ENCODE measurements around the gene FOLR2. TPM values are rescaled to one million over a fixed set of nuclear protein-coding genes. Genes with fewer than 3 reads are reported as not detected.
A peak's percentile ranks its signal among the peaks of the same experiment; 100 is the strongest.

The FOLR2 gene
- polyA plus RNA-seq, 3 donors: 54.7 to 63.8 (median 62.6) TPM

GRCh38 chr11:72244361-72245262 is 28.0 kb downstream of the FOLR2 start:
- H3K79me2 ChIP-seq (ENCODE audit: insufficient read depth, low read length): no peaks in the 10 kb centered on the region
- intact Hi-C loops (cut with micrococcal nuclease): loop anchor here in 1 of 2 donors (5.0 kb wide), 1 partner anchor 38 kb away; no protein-coding TSS in a partner anchor
- H3K4me2 ChIP-seq (replicated peaks; ENCODE audit: extremely low read depth, low read length, poor library complexity, severe bottlenecking): no peak overlapping the region
- H3K9me3 ChIP-seq (replicated peaks in 1 of 2; ENCODE audit: control insufficient read depth in 1 of 2, insufficient read depth in 1 of 2, low read length in 2 of 2): peaks cover 0 to 35% of the 10 kb centered on the region in 2 donors
- Mint-ChIP-seq H3K4me1 (peaks cover 34% of the 10 kb centered on the region), H3K9me3 (peaks cover 7 to 33% (median 14%) of the 10 kb centered on the region in 7 donors), H3K4me3 (peak overlapping the region in 1 of 2 donors; percentile 46), H3K27me3 (ENCODE audit: low read depth in 3 of 3) (peaks cover 46 to 54% (median 47%) of the 10 kb centered on the region in 3 donors), H3K36me3 (peaks cover 9 to 20% of the 10 kb centered on the region in 2 donors), H3K27ac (peak overlapping the region in 1 of 7 donors; percentile 4)
- no peak overlapping the region for H3K4me3 ChIP-seq (replicated peaks in 1 of 3; ENCODE audit: low read depth in 2 of 3, low read length in 3 of 3)
- H3K27me3 ChIP-seq (ENCODE audit: control insufficient read depth in 2 of 2, insufficient read depth in 2 of 2, low read length in 2 of 2): peaks cover 67 to 83% of the 10 kb centered on the region in 2 donors
- 10% methylated on average over 34 of the region's 46 CpGs for WGBS (ENCODE audit: insufficient coverage)
- H3K9ac ChIP-seq (ENCODE audit: insufficient read depth, low read length, poor library complexity, severe bottlenecking): no peak overlapping the region
- DNase-seq: no peak
- peaks cover 5% of the 10 kb centered on the region for H4K20me1 ChIP-seq (ENCODE audit: insufficient read depth, low read length)
- H2AFZ ChIP-seq (ENCODE audit: insufficient read depth, low read depth, low read length, poor library complexity, severe bottlenecking): no peak overlapping the region
- no peak for TF ChIP-seq CTCF (IDR thresholded peaks at IDR 0.05)
- no peak overlapping the region for H3K27ac ChIP-seq (ENCODE audit: low read depth in 1 of 2, low read length in 2 of 2)
- H3K4me1 ChIP-seq (ENCODE audit: control insufficient read depth in 1 of 2, insufficient read depth in 2 of 2, low read length in 2 of 2): peaks cover 11 to 22% of the 10 kb centered on the region in 2 donors
- H3K36me3 ChIP-seq (replicated peaks in 1 of 2; ENCODE audit: control insufficient read depth in 1 of 2, insufficient read depth in 2 of 2, low read length in 2 of 2): no peaks in the 10 kb centered on the region

- Histone ChIP-seq H3K27ac (ENCODE audit: low read depth in 1 of 2, low read length in 2 of 2) (no peak overlapping the region), H3K36me3 (replicated peaks in 1 of 2; ENCODE audit: control insufficient read depth in 1 of 2, insufficient read depth in 2 of 2, low read length in 2 of 2) (no peaks in the 10 kb centered on the region), H2AFZ (ENCODE audit: insufficient read depth, low read depth, low read length, poor library complexity, severe bottlenecking) (no peak overlapping the region), H3K9ac (ENCODE audit: insufficient read depth, low read length, poor library complexity, severe bottlenecking) (no peak overlapping the region), H3K27me3 (ENCODE audit: control insufficient read depth in 2 of 2, insufficient read depth in 2 of 2, low read length in 2 of 2) (peaks cover 64 to 81% of the 10 kb centered on the region in 2 donors), H3K79me2 (ENCODE audit: insufficient read depth, low read length) (no peaks in the 10 kb centered on the region), H3K4me3 (replicated peaks in 1 of 3; ENCODE audit: low read depth in 2 of 3, low read length in 3 of 3) (no peak overlapping the region), H3K4me2 (replicated peaks; ENCODE audit: extremely low read depth, low read length, poor library complexity, severe bottlenecking) (no peak overlapping the region), H3K9me3 (replicated peaks in 1 of 2; ENCODE audit: control insufficient read depth in 1 of 2, insufficient read depth in 1 of 2, low read length in 2 of 2) (peaks cover 0 to 35% of the 10 kb centered on the region in 2 donors), H3K4me1 (ENCODE audit: control insufficient read depth in 1 of 2, insufficient read depth in 2 of 2, low read length in 2 of 2) (peaks cover 7 to 14% of the 10 kb centered on the region in 2 donors), H4K20me1 (ENCODE audit: insufficient read depth, low read length) (peaks cover 2% of the 10 kb centered on the region)
- no peak for DNase-seq
- H3K9me3 Mint-ChIP-seq: peaks cover 7 to 33% (median 14%) of the 10 kb centered on the region in 7 donors
- WGBS (ENCODE audit: insufficient coverage): 21% methylated on average over 6 of the region's 19 CpGs
- H3K4me1 Mint-ChIP-seq: peaks cover 31% of the 10 kb centered on the region
- H3K27me3 Mint-ChIP-seq (ENCODE audit: low read depth in 3 of 3): peaks cover 44 to 56% (median 46%) of the 10 kb centered on the region in 3 donors
- no peak overlapping the region for H3K4me3 Mint-ChIP-seq
- no peak for TF ChIP-seq CTCF (IDR thresholded peaks at IDR 0.05)
- peaks cover 7 to 20% of the 10 kb centered on the region in 2 donors for H3K36me3 Mint-ChIP-seq
- no peak overlapping the region for H3K27ac Mint-ChIP-seq
- intact Hi-C loops (cut with micrococcal nuclease): no loop called here
Observed at GRCh38 chr11:72245263-72245816, 28.7 kb downstream of the FOLR2 start.

Data from CD14-positive monocyte (primary cell).